Measurements from ENCODE around the gene TRANK1. TPM values are rescaled to one million over a fixed set of nuclear protein-coding genes. Genes with fewer than 3 reads are reported as not detected.
"Not testable (repeated sequence)": the region's sequence is repeated elsewhere in the genome, so short reads cannot be mapped to it uniquely, and the experiment has no call there.

Gene TRANK1
- total RNA-seq, 4 donors from 2014 or later = 47.9 to 92.6 (median 59.9) TPM

DNA sequence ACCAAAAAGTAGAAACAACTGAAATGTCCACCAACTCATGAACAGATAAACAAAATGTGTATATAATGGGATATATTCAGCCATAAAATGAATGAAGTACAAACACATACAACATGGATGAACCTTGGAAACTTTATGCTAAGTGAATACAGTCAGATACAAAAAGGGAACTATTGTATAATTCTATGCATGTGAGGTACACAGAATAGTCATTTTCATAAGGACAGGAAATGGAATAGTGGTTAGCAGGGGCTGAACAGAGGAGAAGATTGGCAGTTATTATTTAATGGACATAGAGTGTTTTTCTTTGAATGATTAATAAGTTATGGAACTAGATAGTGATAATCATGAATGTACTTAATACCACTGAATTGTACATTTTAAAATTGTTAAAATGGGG lies 20.0 kb upstream of the TRANK1 start:
- no peaks in the 10 kb centered on the region for H3K9me3 ChIP-seq
- H3K36me3 ChIP-seq = no peaks in the 10 kb centered on the region
- no peak for TF ChIP-seq POLR2A (IDR thresholded peaks at IDR 0.05)
- TF ChIP-seq, protein P1, sequence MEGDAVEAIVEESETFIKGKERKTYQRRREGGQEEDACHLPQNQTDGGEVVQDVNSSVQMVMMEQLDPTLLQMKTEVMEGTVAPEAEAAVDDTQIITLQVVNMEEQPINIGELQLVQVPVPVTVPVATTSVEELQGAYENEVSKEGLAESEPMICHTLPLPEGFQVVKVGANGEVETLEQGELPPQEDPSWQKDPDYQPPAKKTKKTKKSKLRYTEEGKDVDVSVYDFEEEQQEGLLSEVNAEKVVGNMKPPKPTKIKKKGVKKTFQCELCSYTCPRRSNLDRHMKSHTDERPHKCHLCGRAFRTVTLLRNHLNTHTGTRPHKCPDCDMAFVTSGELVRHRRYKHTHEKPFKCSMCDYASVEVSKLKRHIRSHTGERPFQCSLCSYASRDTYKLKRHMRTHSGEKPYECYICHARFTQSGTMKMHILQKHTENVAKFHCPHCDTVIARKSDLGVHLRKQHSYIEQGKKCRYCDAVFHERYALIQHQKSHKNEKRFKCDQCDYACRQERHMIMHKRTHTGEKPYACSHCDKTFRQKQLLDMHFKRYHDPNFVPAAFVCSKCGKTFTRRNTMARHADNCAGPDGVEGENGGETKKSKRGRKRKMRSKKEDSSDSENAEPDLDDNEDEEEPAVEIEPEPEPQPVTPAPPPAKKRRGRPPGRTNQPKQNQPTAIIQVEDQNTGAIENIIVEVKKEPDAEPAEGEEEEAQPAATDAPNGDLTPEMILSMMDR (IDR thresholded peaks at IDR 0.05) = no peak
- H3K4me3 ChIP-seq = no peak overlapping the region
- H3K27me3 ChIP-seq = no peaks in the 10 kb centered on the region
- DNase-seq = no peak
- peaks cover 0 to 3% (median 1%) of the 10 kb centered on the region in 4 donors for H3K4me1 ChIP-seq
- no peak overlapping the region for H3K27ac ChIP-seq

DNA sequence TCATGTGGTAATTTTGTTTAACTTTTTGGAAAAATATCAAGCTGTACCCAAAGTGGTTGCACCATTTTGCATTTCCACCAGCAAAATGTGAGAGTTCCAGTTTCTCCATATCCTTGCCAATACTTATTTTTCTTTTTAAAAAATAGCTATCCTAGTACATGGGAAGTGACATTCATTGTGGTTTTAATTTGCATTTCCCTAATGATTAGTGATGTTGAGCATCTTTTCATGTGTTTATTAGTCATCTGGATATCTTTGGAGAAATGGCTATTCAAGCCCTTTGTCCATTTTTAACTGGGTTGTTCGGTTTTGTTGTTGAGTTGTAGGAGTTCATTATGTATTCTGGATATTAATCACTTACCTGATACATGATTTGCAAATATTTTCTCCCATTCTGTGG lies 19.5 kb upstream of the TRANK1 start:
- no peak for TF ChIP-seq POLR2A (IDR thresholded peaks at IDR 0.05)
- TF ChIP-seq, protein P1 (IDR thresholded peaks at IDR 0.05) = no peak
- no peak overlapping the region for H3K4me3 ChIP-seq
- H3K27me3 ChIP-seq = no peaks in the 10 kb centered on the region
- no peaks in the 10 kb centered on the region for H3K9me3 ChIP-seq
- H3K36me3 ChIP-seq = no peaks in the 10 kb centered on the region
- no peak overlapping the region for H3K27ac ChIP-seq
- DNase-seq = no peak
- H3K4me1 ChIP-seq = peaks cover 0 to 3% (median 1%) of the 10 kb centered on the region in 4 donors

DNA sequence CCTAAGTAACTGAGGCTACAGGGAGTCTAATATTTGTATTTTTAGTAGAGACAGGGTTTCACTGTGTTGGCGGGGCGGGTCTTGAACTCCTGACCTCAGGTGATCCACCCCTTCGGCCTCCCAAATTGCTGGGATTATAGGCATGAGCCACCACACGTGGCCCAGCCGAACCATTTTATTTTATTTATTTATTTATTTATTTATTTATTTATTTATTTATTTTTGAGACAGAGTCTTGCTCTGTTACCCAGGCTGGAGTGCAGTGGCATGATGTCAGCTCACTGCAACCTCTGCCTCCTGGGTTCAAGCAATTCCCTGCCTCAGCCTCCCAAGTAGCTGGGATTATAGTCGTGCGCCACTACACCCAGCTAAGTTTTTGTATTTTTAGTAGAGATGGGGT lies 18.2 kb upstream of the TRANK1 start:
- not testable (repeated sequence) for H3K9me3 ChIP-seq, H3K27ac ChIP-seq, DNase-seq, H3K27me3 ChIP-seq, H3K4me3 ChIP-seq, H3K4me1 ChIP-seq, H3K36me3 ChIP-seq

DNA sequence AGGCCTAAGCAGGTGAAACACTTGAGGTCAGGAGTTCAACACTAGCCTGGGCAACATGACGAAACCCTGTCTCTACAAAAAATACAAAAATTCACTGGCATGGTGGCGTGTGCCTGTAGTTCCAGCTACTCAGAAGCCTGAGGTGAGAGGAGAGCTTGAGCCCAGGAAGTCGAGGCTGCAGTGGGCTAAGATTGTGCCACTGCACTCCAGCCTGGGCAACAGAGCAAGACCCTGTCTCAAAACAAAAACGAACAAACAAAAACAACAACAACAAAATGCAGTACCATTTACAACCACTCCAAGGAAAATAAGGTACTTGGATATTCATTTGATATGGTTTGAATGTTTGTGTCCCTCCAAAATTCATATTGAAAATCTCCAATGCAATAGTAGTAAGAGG lies 15.6 kb upstream of the TRANK1 start:
- Histone ChIP-seq H3K27ac (no peak overlapping the region), H3K9me3 (no peaks in the 10 kb centered on the region), H3K27me3 (no peaks in the 10 kb centered on the region), H3K4me3 (no peak overlapping the region), H3K4me1 (peaks cover 0 to 25% (median 3%) of the 10 kb centered on the region in 4 donors), H3K36me3 (no peaks in the 10 kb centered on the region)
- TF ChIP-seq POLR2A (IDR thresholded peaks at IDR 0.05) = no peak
- TF ChIP-seq, protein P1 (IDR thresholded peaks at IDR 0.05) = peak in 1 of 6 experiments; percentile 5
- no peak for DNase-seq

DNA sequence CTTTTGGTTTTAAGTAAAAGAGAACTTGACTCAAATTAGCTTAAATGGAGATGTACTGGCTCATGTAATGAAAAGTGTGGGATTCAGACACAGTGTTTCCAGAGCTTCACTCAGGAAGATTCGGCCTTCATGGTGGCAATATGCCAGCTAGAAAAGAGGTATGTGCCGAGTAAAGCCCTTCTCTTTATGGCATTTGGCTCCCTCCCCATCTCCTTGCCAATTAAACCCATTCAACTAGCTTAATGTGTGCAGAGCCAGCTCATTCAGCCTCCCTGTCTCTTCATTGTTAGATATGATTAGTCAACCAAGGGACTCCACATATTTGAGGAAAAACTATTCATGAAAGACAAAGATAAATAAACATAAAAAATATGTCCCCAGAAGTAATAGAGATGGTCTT lies 15.0 kb upstream of the TRANK1 start:
- H3K27ac ChIP-seq = no peak overlapping the region
- H3K4me1 ChIP-seq = peaks cover 0 to 26% (median 2%) of the 10 kb centered on the region in 4 donors
- no peak for DNase-seq
- H3K4me3 ChIP-seq = no peak overlapping the region
- H3K36me3 ChIP-seq = no peaks in the 10 kb centered on the region
- H3K27me3 ChIP-seq = no peaks in the 10 kb centered on the region
- H3K9me3 ChIP-seq = no peaks in the 10 kb centered on the region
- TF ChIP-seq, protein P1 (IDR thresholded peaks at IDR 0.05) = no peak
- TF ChIP-seq POLR2A (IDR thresholded peaks at IDR 0.05) = no peak

DNA sequence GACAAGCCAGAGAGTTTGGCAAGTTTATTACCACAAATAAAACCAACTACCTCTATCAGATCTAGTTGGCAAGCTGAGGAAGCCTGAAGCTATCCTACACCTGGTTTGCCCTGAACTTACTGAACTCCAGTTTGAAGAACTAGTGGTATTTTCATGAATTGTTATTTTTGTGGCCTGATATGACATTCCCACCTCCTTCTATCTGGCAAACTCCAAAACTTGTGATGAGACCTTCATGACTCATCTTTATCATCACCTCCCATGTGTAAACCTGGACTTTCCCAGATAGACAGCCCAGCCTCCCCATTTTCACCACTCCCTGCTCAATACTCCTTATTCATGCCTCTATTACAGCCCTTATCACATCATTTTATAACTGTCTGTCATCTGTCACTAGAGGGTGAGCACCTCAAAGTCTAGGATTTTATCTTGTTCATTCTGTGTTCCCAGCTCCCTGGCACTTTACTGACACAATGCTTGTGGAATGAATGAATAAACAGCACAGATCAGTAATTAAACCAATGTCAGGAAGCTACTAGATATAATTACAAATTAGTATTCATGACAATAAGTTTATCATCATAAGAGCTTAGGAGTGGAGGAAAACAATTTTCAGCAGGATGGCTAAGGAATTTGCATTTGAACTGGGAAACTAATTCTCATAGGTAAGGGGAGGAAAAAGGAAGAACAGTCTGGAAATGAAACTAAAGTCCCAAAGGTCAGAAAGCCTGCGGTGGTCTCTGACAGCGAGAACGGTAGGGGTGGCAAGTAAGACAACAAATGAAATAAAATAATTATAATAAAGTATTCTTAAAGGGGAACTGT lies 13.2 kb upstream of the TRANK1 start:
- peak overlapping the region in 3 of 4 donors; percentile 32 to 70 (median 64) for H3K27ac ChIP-seq
- TF ChIP-seq POLR2A (IDR thresholded peaks at IDR 0.05) = no peak
- TF ChIP-seq, protein P1 (IDR thresholded peaks at IDR 0.05) = peak in 1 of 6 experiments; percentile 5
- H3K36me3 ChIP-seq = no peaks in the 10 kb centered on the region
- no peaks in the 10 kb centered on the region for H3K9me3 ChIP-seq
- peaks cover 0 to 26% (median 0%) of the 10 kb centered on the region in 4 donors for H3K4me1 ChIP-seq
- H3K4me3 ChIP-seq = peak overlapping the region in 1 of 4 donors; percentile 23
- H3K27me3 ChIP-seq = no peaks in the 10 kb centered on the region
- peak in 1 of 3 donors; percentile 65 for DNase-seq
